Stimulated activated CD4-positive, alpha-beta T cell treated with anti-CD3 and anti-CD28 coated beads, Interleukin-4, amount 100 ng/mL, for 4 hours (primary cell): ENCODE data around the gene TTC7B.

ENCODE experiments used
- DNase-seq, 2 experiments: peaks; one replicate each; pipeline ENCODE4 v3.0.0-alpha.2; 2020

The TTC7B gene

DNA sequence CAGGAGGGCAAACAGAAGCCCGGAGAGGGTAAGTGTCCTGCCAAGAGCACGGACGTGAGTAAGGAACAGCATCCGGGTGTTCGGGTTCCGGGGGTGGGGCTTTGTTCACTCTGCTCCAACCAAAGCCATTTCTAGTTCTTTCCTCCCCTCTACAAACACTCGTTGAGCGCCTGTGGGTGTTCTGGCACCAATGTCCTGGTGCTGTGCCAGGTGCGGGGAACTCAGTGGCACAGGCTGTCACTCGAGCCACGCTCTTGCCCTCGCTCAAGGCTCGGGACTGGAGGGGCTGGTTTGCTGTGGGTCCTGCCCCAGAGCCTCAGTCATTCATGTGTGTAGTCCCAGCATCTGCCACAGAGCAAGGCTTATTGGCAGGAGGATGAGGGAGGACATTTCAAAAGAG lies 261.9 kb downstream of the TTC7B start:
- DNase-seq, result no peak

DNA sequence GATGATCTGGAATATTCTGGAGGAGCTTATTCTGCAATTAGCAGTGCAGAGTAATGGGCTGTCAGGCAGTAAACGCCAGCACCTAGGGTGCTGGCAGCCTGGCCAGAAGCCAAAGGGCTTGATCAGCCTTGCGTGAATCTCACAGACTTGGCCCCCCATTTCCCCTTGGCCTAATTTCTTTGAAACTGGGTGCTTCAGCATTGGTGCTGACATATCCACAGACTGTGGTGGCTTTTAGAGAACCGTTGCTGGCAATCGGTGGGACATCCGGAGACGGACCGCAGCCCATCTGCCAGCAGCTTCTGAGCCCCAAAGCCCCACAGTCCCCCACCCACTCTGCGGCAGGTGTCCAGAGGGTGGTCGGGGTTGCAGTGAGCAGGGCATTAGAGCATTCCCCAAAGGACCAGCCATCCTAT lies 262.3 kb downstream of the TTC7B start:
- no peak for DNase-seq

DNA sequence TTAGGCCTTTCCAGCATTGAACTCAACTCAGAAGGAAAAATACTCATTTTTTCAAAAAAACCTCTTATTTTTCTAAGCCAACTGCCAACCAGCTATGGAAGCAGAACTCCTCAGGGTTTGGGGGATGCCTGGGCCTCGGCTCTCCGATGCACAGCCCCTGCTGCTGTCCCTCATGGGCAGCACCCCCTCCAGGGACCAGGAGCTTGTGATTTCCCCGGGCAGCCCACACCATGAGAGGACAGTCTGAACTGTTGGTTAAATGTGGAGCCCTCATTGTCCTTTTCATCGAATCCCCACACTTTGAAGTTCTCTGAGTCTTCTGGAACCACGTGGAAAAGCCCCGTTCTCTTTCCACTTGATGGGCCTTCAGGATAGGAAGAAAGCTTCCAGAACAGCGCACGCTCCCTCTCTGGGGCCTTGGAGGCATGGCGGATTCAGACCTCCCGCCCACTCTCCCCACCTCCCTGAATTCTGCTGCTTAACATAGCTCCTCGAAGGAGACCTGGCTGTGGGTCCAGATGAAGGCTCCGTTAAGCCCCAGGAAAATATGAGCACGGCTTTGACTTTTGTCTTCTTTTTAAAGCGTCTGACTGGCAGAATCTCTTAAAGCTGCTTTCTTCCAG lies 262.8 kb downstream of the TTC7B start:
- no peak for DNase-seq

DNA sequence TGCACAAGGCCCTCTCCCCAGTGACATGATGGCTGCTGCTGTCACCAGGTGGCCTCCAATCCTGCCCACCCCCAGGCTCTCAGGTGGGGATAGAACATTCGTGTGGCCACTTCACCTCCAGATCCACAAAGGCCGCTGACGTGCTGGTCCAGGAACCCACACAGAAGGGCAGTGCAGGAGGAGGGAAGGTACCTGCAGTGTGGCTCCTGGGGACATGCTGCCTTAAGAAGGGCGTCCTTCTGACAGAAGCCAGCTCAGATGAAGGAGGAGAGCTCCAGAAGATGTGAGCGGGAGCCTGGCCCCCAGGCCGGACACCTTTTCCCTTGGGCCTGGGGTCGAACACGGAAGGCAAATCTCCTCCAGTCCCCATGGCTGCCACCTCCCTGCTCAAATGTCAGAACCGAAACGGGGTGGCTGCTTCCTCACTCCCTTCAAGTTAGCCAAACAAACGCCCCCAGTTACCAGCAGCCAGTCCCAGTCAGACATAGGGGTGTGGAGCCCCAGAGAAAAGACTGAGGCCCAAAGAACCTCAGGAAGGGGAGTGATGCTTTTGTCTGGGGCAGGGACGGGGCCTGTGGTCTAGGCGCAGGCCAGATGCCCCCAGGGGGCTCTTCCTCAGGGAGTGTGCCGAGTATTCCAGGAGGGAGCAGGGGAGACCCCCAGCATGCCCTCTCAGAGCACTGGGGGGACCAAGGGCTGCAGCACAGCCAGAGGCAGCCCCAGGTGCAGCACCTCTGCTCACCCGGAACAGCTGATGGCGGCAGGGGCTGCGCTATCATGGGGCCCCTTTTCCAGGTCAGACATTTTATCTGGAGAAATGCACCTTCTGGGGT lies 263.5 kb downstream of the TTC7B start:
- no peak for DNase-seq

DNA sequence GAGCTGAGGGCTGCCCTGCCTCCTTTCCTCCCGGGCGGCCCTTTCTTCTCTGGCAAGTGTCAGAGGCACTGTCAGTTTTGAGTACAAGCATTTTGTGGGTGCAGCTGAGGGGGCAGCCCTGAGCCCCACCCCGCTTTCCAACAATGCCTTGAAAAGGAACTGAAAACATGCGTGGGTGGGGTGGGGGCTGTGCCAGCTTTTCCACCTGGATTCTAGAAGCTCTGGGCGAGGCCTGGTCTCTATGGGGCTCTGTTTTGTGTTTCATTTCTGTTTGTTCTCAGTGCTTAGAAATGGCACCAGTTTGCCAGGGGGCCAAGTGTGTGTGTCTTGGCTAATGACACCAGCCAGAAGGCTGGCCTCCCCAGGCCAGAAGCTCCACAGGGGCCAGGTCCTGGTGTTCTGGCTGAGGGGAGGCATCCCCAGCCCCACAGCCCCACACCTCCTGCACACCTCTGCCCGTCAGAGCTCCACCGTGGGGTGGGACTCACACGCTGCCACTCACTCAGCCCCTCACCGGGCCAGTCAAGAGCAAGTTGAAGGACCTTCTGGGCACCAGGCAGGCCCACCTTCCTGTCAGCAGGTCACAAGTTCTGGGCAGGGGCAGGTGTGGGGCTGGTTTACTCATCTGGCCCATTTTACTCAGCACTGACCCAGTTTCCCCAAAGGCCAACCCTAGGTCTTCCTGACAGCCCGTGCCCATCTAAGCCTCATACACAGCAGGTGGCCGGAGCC lies 264.3 kb downstream of the TTC7B start:
- no peak for DNase-seq

DNA sequence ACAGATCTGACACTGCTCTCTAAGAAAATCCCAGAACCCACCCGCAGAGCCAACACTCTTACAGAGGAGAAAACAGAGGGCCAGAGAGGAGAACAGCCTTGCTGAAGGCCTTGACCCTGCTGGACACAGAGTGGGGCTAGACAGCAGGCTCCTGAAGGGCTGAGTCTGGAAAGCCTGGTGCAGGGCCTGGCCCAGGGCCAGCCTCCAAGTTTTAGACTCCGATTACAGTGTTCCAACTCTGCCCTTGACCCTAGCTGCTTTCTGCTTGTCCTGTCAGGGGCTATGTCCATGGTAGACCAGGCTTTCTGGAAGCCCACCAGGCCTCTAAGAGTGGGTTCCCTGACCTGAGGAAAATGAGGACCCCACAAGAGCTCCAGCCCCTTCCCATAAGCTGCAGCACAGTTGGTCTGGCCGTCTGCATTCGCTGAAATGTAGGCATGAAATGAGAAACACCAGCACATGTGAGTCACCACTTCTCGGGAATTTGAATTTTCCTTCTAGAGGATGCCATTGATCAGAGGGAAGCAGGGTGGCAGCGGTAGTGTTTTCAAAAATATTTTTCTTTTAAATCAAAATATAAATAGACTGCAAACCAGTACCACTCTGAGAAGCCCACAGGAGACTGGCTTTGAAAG lies 265.0 kb downstream of the TTC7B start:
- no peak for DNase-seq

DNA sequence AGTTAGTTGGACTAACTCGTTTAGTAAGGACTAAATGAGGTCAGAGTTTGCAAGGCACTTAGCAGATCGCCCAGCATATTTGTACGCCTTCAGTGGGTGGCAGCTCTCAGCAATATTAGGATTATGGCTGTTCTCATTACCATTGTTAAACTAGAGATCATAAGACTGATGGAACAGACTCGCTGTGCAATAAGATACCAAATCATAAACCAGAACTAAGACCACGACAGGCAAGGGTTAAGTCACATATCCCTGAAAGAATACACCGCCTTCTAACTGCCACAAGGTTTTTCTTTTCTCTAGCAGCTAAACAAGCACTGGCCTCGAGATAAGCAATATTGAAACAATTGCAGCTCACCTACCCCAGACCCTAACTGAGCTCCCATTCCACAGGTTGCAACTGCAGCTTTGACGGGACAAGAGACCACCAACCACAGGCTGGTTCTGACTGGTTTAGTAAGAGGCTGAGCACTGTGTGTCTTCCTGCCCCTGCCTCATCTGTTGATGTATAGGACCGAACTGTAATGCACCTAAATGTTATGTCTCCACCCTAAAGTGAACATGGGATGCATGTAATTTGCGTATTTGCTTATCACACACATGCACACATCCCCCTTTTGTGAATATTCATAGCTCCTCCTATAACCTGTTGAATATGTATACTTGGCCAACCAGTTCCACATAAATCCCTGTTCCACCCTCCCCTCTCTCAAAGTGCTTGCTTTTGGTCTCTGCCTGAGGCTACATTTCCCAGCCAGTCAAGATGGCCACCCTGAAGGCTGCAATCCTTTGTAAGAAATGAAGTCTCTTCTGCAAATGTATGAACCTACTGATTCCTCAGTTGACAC lies 266.2 kb downstream of the TTC7B start:
- no peak for DNase-seq

DNA sequence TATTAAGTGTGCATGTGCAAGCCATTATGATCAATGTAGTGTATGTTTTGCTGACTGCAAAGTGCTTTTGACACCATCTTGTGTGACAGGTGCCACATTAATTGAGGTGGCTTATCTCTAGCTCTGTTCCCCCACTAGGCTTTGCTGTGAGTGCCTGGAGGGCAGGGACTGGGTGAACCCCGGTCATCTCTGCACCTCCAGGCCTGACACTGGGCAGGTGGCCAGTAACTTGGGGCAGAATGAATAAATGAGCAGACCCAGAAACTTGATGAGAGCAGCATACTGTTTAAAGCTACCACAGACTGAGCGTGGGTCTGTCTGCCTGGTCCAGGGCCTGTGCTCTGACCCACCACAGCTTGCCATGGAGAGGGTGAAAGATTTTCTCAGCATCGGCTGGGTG lies 267.8 kb downstream of the TTC7B start:
- no peak for DNase-seq

DNA sequence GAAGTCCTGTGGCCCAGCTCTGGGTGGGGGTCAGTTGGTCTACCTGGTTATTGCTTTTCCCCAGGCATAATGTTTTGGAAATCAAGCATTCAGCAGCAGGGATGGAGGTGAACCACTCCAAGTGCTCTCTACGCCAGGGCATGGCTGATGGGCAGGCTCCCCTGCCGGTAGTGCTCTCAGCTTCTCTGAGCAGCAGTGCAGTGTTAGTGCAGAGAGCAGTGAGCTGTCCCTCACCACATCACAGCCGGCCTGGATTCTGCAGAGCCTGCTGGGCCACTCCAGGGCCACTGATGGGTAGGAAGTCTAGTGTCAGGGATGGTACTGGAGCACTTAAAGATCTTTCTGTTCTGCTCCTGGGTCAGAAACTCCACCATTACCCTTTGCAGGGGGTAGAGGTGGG lies 268.3 kb downstream of the TTC7B start:
- DNase-seq, result no peak

DNA sequence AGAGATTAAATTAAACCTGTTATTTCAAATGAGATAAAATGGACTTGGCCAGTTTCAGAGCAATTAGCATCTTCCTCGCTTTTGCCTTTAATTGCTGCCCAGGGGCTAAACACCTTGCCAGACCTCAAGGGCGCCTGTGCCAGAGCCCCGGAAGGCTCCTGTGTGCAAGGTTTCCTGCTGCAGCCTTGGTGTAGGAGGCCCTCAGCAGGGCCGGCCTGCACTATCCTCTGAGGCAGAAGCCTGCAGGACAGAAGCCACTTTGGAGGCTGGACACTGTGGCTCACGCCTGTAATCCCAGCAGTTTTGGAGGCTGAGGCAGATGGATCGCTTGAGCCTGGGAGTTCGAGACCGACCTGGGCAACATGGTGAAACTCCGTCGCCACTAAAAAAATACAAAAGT lies 269.0 kb downstream of the TTC7B start:
- DNase-seq, result no peak

DNA sequence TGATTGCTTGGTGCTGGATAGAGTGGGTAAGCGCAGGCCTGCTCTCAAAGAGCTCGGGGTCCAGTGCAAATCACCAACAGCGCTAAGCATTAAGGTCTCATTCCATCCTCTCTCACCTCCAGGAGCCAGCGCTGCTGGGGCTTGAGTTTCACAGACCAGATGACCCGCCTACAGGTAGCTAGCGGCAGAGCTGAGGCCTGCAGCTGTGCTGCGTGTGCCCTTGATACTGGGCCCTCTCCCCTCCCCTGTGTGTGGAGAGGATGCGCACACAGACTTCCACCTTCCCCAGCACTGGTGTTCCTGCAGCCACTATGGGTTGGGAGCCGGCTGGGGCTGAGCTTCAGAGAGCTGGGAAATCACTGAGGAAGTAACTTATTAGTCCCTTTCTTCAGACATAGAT lies 269.5 kb downstream of the TTC7B start:
- no peak for DNase-seq

DNA sequence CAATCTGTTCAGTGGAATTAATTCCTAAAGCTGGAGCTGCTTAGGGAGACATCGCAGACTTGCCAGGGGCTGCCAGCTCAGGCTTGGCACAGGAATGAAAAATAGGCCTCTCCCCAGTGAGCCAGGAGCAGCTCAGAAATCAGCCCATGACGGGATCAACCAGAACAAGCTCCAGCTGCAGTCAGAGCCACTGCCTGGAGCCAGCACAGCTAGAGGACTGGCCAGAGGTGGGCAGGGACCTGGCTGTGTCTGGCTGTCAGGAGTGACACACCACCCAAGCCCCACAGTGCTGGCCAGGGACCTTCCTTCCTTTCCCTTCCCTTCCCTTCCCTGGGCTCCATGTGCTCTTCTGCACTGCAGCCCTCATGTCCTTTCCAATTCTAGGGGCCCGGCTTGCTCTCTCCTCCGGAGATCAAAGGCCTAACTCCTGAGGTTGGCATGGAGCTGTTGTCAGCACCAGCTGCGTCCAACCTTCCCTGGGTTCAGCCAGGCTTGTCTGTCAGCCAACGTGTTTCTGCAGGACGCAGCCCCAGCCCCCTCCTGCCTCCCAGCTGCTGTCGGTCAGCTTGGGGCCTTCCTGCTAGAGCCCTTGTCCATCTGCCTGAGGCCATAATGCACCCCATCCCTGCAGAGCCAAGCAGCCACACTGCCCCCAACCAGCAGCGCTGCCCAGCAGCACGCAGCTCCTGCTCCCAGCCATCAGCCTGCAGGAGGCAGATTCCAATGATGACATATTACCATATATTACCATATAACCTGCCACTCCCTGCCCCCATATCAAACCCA lies 270.1 kb downstream of the TTC7B start:
- no peak for DNase-seq

DNA sequence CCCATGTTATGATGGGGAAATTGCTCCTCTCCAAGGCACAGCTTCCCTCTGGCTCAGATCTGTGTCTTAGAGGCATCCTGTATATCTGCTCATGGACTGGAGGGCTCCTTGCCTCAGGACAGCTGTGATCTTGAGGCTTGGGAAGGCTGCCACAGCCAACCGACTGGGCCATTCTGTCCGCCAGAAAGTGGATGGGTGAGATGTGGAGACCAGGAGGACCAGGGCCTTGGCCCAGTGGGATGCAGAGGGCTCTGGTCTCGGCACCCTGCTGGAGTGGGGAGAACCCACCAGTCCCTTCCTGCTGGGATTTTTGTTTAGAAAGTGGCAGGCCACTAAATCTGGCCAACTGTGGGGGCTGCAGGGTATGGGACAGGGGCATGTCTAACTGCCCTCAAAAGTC lies 270.8 kb downstream of the TTC7B start:
- DNase-seq, result no peak

DNA sequence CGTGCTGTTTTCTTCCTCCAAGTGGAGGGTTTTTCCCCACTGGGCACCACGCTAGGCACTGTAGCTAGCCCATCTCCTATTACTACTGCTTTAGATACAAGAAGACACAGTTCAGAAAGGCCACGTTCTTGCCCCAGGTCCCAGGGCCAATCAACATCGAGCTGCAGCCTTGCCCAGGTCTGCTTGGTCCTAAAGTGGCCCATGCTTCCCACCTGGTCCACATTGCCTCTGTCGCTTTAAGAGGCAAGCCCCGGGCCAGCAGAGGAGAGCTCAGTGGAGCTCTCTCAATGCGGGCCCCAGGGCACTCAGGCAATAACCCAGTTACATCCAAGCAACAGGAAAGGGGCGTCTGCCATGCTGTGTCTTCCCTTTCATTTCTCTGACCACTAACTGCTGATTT lies 271.3 kb downstream of the TTC7B start:
- no peak for DNase-seq

DNA sequence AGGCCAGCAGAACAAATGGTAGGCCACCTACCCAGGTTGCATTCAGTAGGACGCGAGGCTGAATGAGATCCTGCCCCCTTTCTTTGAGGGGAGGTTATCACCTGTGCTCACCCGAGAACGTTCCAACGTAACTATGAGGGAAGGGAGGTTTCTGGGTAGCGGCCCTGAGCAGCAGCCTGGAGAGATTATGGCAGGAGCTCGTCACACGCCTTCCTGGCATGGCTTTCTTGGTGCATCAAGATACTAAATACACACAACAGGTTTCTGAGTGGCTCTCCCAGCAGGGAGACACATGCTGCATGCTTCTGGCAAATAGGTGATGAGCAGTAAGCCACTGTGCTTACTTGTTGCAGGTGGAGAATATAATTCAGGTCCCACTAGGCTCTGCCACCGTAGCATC lies 271.7 kb downstream of the TTC7B start:
- DNase-seq, result no peak

DNA sequence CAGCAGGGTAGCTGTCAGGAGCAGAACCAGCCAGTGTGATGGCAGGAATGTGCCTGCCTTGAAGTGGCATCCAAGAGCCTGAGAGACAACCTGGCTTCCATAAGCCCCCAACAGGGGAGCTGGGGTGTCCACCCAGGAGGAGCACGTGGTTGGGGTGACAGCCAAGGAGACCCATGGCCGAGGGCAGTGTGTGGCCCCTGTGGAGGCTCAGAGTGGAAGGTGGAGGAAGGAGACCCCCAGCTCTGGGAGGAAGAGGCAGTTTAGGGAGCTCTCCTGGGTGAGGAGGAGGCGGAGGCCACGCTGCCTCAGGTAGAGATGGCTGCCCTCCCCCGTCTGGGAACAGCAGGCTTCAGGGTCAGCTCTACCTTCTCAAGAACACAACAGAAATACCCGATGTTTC lies 272.4 kb downstream of the TTC7B start:
- DNase-seq, result no peak

DNA sequence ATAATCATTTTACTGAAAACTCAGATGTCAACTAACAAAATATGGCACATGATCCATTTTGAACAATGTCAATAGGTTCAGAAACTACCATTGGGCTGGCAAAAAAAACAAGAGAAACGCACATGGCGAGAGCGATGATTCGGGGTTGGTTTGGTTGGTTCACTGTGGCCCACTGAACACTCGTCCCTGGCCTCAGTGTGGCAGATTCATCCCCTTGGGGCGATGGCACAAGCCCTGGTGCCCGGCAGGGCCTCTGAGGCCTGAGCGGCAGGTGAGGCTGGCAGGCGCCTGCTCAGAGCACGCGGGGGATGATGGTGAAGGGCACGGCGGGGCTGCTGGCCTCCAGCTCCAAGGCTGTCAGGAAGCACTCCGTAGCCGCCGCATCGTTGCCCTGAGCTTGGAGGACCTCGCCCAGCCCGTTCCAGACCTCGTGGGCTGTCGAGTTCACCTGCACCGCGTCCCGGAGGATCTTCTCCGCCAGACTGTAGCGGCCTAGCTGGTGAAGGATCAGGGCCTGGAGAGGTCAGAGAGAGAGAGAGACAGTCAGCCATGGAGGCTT lies 275.1 kb downstream of the TTC7B start:
- no peak for DNase-seq

DNA sequence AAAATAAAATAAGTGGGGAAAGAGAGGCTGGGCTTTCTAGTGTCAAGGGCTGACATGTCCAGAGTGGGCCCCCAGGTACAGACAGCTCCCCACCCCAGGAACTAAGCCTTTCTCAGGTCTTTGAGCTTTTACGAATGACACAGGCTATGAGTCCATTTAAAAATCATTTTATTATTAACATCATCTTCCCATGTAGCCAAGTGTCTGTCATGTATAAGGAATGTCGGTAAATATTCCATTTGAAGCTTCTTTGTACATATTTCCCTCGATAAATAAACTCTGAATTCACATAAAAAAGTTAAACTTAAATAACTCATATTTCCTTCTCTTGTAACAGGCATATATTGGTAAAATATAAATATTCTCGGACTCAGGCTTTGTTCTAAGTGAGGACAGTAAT lies 275.8 kb downstream of the TTC7B start:
- DNase-seq, result no peak

DNA sequence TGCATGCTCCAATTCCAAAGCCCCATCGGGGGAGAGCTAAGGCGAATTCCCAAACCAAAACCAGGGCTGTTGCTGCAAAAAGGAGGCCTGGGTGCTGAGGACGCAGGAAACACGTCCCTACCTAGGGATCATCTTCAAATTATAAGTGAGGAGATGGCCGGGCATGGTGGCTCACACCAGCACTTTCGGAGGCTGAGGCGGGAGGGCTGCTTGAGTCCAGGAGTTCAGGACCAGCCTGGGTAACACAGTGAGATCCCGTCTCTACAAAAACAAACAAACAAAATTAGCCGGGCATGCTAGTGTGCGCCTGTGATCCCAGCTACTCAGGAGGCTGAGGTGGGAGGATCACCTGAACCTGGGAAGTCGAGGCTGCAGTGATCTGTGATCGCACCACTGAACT lies 276.2 kb downstream of the TTC7B start:
- no peak for DNase-seq

DNA sequence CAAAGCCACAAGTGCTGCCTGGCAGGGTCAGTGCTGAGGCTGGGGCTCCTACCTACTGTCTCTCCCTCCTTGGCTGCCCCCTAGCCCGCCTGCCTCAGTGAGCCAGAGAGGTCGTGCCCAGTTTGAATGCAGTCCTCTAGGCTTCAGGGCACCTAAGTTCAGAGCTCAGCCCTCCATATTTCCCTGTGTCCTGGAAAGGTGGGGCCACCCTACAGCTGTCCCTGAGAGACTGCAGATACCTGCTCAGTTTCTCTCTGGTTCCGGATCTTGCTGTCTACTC lies 276.8 kb downstream of the TTC7B start:
- no peak for DNase-seq

DNA sequence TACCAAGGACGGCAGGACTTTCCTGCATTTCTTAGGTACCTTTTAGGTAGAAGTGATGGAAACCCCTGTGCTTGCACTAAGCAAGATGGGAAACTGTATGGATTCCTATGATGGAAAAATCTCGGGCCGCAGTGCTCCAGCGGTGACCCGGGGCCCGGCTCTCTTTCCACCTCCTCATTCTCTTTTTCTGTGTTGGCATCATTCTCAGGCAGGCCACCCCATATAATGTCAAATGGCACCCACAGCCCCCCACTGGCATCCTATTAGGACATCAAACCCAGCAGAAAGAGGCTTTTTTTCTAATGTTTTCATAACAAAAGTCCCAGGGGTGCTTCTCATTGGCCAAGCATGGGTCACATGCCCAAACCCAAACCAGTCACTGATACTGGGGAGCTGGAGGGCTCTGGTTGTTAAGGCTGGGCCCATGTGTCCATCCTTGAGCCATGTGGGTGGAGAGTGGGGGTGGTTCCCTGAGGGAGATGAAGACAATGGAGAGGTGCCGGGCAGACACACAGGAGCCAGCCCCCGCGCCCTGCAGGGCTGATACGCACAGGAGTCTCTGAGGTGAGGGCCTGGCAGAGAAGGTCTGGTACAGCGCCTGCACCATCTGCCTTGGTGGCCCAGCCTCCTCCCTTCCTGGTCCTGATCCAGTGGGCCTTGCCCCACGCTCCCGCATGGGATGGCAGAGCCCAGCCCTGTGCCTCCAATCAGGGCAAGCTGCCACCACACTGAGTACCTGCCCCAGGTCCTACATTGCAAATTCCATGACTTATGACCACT lies 277.3 kb downstream of the TTC7B start:
- DNase-seq, result no peak
